Mesendoderm (in vitro differentiated cells): ENCODE data around the gene GPR61.

Source experiments
- DNase-seq: peaks from one replicate; pipeline ENCODE4 v3.0.0; 2013
- H2AK5ac ChIP-seq: 2 replicates; pipeline ENCODE4 v1.6.1; 2013; ENCODE audit warnings: low read length, inconsistent platforms
- H2BK120ac ChIP-seq: 2 replicates; pipeline ENCODE4 v1.6.1; 2013; ENCODE audit warnings: low read depth, mild to moderate bottlenecking, low read length, moderate library complexity, mixed read lengths
- H2BK15ac ChIP-seq: replicated peaks from 2 replicates; pipeline ENCODE4 v1.6.1; 2013; ENCODE audit warnings: low read depth, mild to moderate bottlenecking, moderate library complexity
- H2BK5ac ChIP-seq: 2 replicates; pipeline ENCODE4 v1.6.1; 2013; ENCODE audit warnings: low read length, inconsistent platforms
- H3K18ac ChIP-seq: 2 replicates; pipeline ENCODE4 v1.6.1; 2013; ENCODE audit warnings: mild to moderate bottlenecking, low read length, mixed read lengths
- H3K23ac ChIP-seq: one replicate; pipeline ENCODE4 v1.6.1; 2013; ENCODE audit warnings: low read length
- H3K27ac ChIP-seq: 2 replicates; pipeline ENCODE4 v1.5.1; 2013; ENCODE audit warnings: low read depth, mild to moderate bottlenecking, inconsistent platforms, low read length, moderate library complexity
- H3K27me3 ChIP-seq: 2 replicates; pipeline ENCODE4 v1.6.1; 2013; ENCODE audit warnings: low read length, control low read depth, mild to moderate bottlenecking, inconsistent platforms; ENCODE audit not compliant: insufficient read depth, poor library complexity
- H3K36me3 ChIP-seq: 2 replicates; pipeline ENCODE4 v1.6.1; 2013; ENCODE audit warnings: low read length, inconsistent platforms; ENCODE audit not compliant: control insufficient read depth, insufficient read depth
- H3K4ac ChIP-seq: one replicate; pipeline ENCODE4 v1.6.1; 2013; ENCODE audit warnings: low read depth, mild to moderate bottlenecking, low read length, moderate library complexity
- H3K4me1 ChIP-seq: 2 replicates; pipeline ENCODE4 v1.6.1; 2013; ENCODE audit warnings: low read depth, low read length, inconsistent platforms; ENCODE audit not compliant: control insufficient read depth
- H3K4me2 ChIP-seq: 2 replicates; pipeline ENCODE4 v1.6.1; 2013; ENCODE audit warnings: low read length
- H3K4me3 ChIP-seq: 2 replicates; pipeline ENCODE4 v1.5.1; 2013; ENCODE audit warnings: mild to moderate bottlenecking, low read length
- H3K56ac ChIP-seq: one replicate; pipeline ENCODE4 v1.6.1; 2013; ENCODE audit warnings: low read length
- H3K79me1 ChIP-seq: 2 replicates; pipeline ENCODE4 v1.6.1; 2013; ENCODE audit warnings: low read length, inconsistent platforms
- H3K79me2 ChIP-seq: 2 replicates; pipeline ENCODE4 v1.6.1; 2013; ENCODE audit warnings: mild to moderate bottlenecking, low read length; ENCODE audit not compliant: control insufficient read depth, insufficient read depth
- H3K9ac ChIP-seq: 2 replicates; pipeline ENCODE4 v1.6.1; 2013; ENCODE audit warnings: low read length, inconsistent platforms
- H4K5ac ChIP-seq: one replicate; pipeline ENCODE4 v1.6.1; 2013; ENCODE audit warnings: low read length
- H4K8ac ChIP-seq: one replicate; pipeline ENCODE4 v1.6.1; 2013; ENCODE audit warnings: low read depth, mild to moderate bottlenecking, control low read depth, low read length, moderate library complexity
- WGBS: extraction: QIAGEN DNeasy Blood & Tissue Kit; methylation state at CpG from one replicate; pipeline ENCODE4 v1.1.7; 2013; ENCODE audit warnings: low lambda C conversion rate, missing lambda C conversion rate; ENCODE audit not compliant: insufficient coverage; ENCODE audit errors: extremely low coverage; 5-methylcytosine and 5-hydroxymethylcytosine counted together

Gene GPR61

GRCh38 chr1:109499081-109499480 lies 40.6 kb upstream of the GPR61 start:
- Histone ChIP-seq H3K79me1 (peaks cover 2% of the 10 kb centered on the region), H3K79me2 (no peaks in the 10 kb centered on the region), H3K27ac (no peak overlapping the region), H3K56ac (no peak overlapping the region), H4K5ac (no peak overlapping the region), H2AK5ac (no peak overlapping the region), H3K27me3 (no peaks in the 10 kb centered on the region), H3K23ac (no peak overlapping the region), H4K8ac (no peak overlapping the region), H2BK5ac (no peak overlapping the region), H2BK120ac (no peak overlapping the region), H3K4me2 (no peak overlapping the region), H3K4ac (no peak overlapping the region), H3K4me3 (no peak overlapping the region), H2BK15ac (no peak overlapping the region), H3K18ac (no peak overlapping the region), H3K4me1 (peaks cover 2% of the 10 kb centered on the region), H3K36me3 (no peaks in the 10 kb centered on the region), H3K9ac (no peak overlapping the region)
- DNase-seq, result no peak
- no CpG with 5 or more reads among the region's 7 CpGs for WGBS

GRCh38 chr1:109499661-109500536 lies 39.8 kb upstream of the GPR61 start:
- no peak overlapping the region for H3K27ac ChIP-seq
- H3K23ac ChIP-seq, result no peak overlapping the region
- no peak overlapping the region for H3K56ac ChIP-seq
- no peak overlapping the region for H2BK5ac ChIP-seq
- H4K8ac ChIP-seq, result no peak overlapping the region
- no peaks in the 10 kb centered on the region for H3K36me3 ChIP-seq
- H3K4me2 ChIP-seq, result no peak overlapping the region
- peak; percentile 81 for DNase-seq
- H3K9ac ChIP-seq, result no peak overlapping the region
- no CpG with 5 or more reads among the region's 4 CpGs for WGBS
- peaks cover under 1% of the 10 kb centered on the region for H3K79me1 ChIP-seq
- no peak overlapping the region for H2BK120ac ChIP-seq
- no peaks in the 10 kb centered on the region for H3K27me3 ChIP-seq
- no peak overlapping the region for H3K4ac ChIP-seq
- H4K5ac ChIP-seq, result no peak overlapping the region
- peaks cover 2% of the 10 kb centered on the region for H3K4me1 ChIP-seq
- H2BK15ac ChIP-seq, result no peak overlapping the region
- no peak overlapping the region for H3K4me3 ChIP-seq
- no peaks in the 10 kb centered on the region for H3K79me2 ChIP-seq
- H3K18ac ChIP-seq, result no peak overlapping the region
- H2AK5ac ChIP-seq, result no peak overlapping the region

- Histone ChIP-seq H3K79me1 (no peaks in the 10 kb centered on the region), H3K9ac (no peak overlapping the region), H3K4ac (no peak overlapping the region), H4K8ac (no peak overlapping the region), H3K4me1 (peaks cover 2% of the 10 kb centered on the region), H3K23ac (no peak overlapping the region), H3K56ac (no peak overlapping the region), H4K5ac (no peak overlapping the region), H2BK15ac (no peak overlapping the region), H3K27ac (no peak overlapping the region), H3K36me3 (no peaks in the 10 kb centered on the region), H3K27me3 (no peaks in the 10 kb centered on the region), H3K4me2 (no peak overlapping the region), H3K4me3 (no peak overlapping the region), H2BK5ac (no peak overlapping the region), H3K79me2 (no peaks in the 10 kb centered on the region), H2AK5ac (no peak overlapping the region), H2BK120ac (no peak overlapping the region), H3K18ac (no peak overlapping the region)
- DNase-seq, result no peak
- no CpG with 5 or more reads among the region's 5 CpGs for WGBS
These were observed 38.7 kb upstream of the GPR61 start for GRCh38 chr1:109500941-109501381.

- Histone ChIP-seq H4K8ac (no peak overlapping the region), H4K5ac (no peak overlapping the region), H3K27ac (no peak overlapping the region), H3K23ac (no peak overlapping the region), H3K4me3 (no peak overlapping the region), H3K9ac (no peak overlapping the region), H2BK120ac (no peak overlapping the region), H2BK5ac (no peak overlapping the region), H3K36me3 (no peaks in the 10 kb centered on the region), H3K4ac (no peak overlapping the region), H3K4me2 (no peak overlapping the region), H3K27me3 (no peaks in the 10 kb centered on the region), H3K18ac (no peak overlapping the region), H3K79me1 (no peaks in the 10 kb centered on the region), H2BK15ac (no peak overlapping the region), H3K56ac (no peak overlapping the region), H3K4me1 (peaks cover 2% of the 10 kb centered on the region), H3K79me2 (no peaks in the 10 kb centered on the region), H2AK5ac (no peak overlapping the region)
- no CpG with 5 or more reads among the region's 5 CpGs for WGBS
- no peak for DNase-seq
These were observed 37.9 kb upstream of the GPR61 start for GRCh38 chr1:109501644-109502363.

GRCh38 chr1:109502364-109502851 lies 37.3 kb upstream of the GPR61 start:
- no peak for DNase-seq
- H2BK120ac ChIP-seq, result no peak overlapping the region
- no peaks in the 10 kb centered on the region for H3K27me3 ChIP-seq
- H3K79me2 ChIP-seq, result no peaks in the 10 kb centered on the region
- H2BK5ac ChIP-seq, result no peak overlapping the region
- no peak overlapping the region for H3K4ac ChIP-seq
- H3K79me1 ChIP-seq, result no peaks in the 10 kb centered on the region
- no peak overlapping the region for H4K5ac ChIP-seq
- no peak overlapping the region for H4K8ac ChIP-seq
- peaks cover 2% of the 10 kb centered on the region for H3K4me1 ChIP-seq
- no peak overlapping the region for H2BK15ac ChIP-seq
- H3K18ac ChIP-seq, result no peak overlapping the region
- no peak overlapping the region for H3K4me3 ChIP-seq
- no peak overlapping the region for H3K27ac ChIP-seq
- no peak overlapping the region for H3K56ac ChIP-seq
- no peaks in the 10 kb centered on the region for H3K36me3 ChIP-seq
- H3K23ac ChIP-seq, result no peak overlapping the region
- WGBS, result no CpG with 5 or more reads among the region's 3 CpGs
- H3K4me2 ChIP-seq, result no peak overlapping the region
- H2AK5ac ChIP-seq, result no peak overlapping the region
- no peak overlapping the region for H3K9ac ChIP-seq
